Caki2 (cell line): Measurements from ENCODE around the gene NUTF2. TPM values are rescaled to one million over a fixed set of nuclear protein-coding genes. Genes with fewer than 3 reads are reported as not detected.
"Not testable (repeated sequence)": the region's sequence is repeated elsewhere in the genome, so short reads cannot be mapped to it uniquely, and the experiment has no call there.

Source experiments
- DNase-seq: peaks from one replicate; pipeline ENCODE4 v3.0.0-alpha.2; 2015; ENCODE audit warnings: low read depth
- in situ Hi-C: cut with HindIII; loops from 2 replicates; pipeline ENCODE4 v1.10.0; 2016; ENCODE audit warnings: low sequenced_read_pairs, low pct_unique_long_range_greater_than_20kb, mixed read lengths
- total RNA-seq: library from RNA; depleted of rRNA; stranded (reverse); fragments of >200 nt; shearing (Covaris generic); gene quantifications from 2 replicates; pipeline ENCODE4 v1.2.3, GENCODE V29; 2014; ENCODE audit warnings: low replicate concordance

Gene NUTF2
- total RNA-seq, 1 experiment from 2014 or later, result 242 TPM

GRCh38 chr16:67857547-67858233 lies 11.0 kb downstream of the NUTF2 start:
- in situ Hi-C loops, result no loop called here
- peak; percentile 95 for DNase-seq

GRCh38 chr16:67858500-67858899 lies 11.8 kb downstream of the NUTF2 start:
- no peak for DNase-seq
- in situ Hi-C loops, result no loop called here

- in situ Hi-C loops, result no loop called here
- DNase-seq, result no peak
Measured at GRCh38 chr16:67860589-67861398, 14.1 kb downstream of the NUTF2 start.

GRCh38 chr16:67861877-67862276 lies 15.1 kb downstream of the NUTF2 start:
- no peak for DNase-seq
- in situ Hi-C loops, result no loop called here

GRCh38 chr16:67862623-67863583 lies 16.2 kb downstream of the NUTF2 start:
- in situ Hi-C loops, result no loop called here
- DNase-seq, result peak; percentile 63

- DNase-seq, in situ Hi-C loops: not testable (repeated sequence)
Measured at GRCh38 chr16:67864044-67864443, 17.3 kb downstream of the NUTF2 start.

GRCh38 chr16:67864594-67864993 lies 17.9 kb downstream of the NUTF2 start:
- in situ Hi-C loops, result no loop called here
- no peak for DNase-seq

- no peak for DNase-seq
- in situ Hi-C loops, result no loop called here
Measured at GRCh38 chr16:67865318-67865717, 18.6 kb downstream of the NUTF2 start.

GRCh38 chr16:67868290-67868689 lies 21.6 kb downstream of the NUTF2 start:
- in situ Hi-C loops, result no loop called here
- no peak for DNase-seq

GRCh38 chr16:67869653-67870052 lies 22.9 kb downstream of the NUTF2 start:
- in situ Hi-C loops, result no loop called here
- DNase-seq, result no peak

- in situ Hi-C loops, result no loop called here
- DNase-seq, result no peak
Measured at GRCh38 chr16:67871256-67871655, 24.5 kb downstream of the NUTF2 start.

GRCh38 chr16:67872131-67872630 lies 25.4 kb downstream of the NUTF2 start:
- in situ Hi-C loops, result no loop called here

GRCh38 chr16:67872631-67873434 lies 26.1 kb downstream of the NUTF2 start, which contains the start of gene EDC4:
Gene EDC4 (plus strand): TSS chr16:67873052. CDS start chr16:67873262, 210 bp downstream.
- DNase-seq, result peak; percentile 75
- in situ Hi-C loops, result no loop called here

More at GRCh38 chr16:67872131-67872630, 25.4 kb downstream of the NUTF2 start:
- DNase-seq, result no peak

GRCh38 chr16:67873435-67874370 lies 27.0 kb downstream of the NUTF2 start:
- DNase-seq, result no peak
- in situ Hi-C loops, result no loop called here

GRCh38 chr16:67874372-67874771 lies 27.6 kb downstream of the NUTF2 start:
- in situ Hi-C loops, result no loop called here
- DNase-seq, result no peak

- no peak for DNase-seq
- in situ Hi-C loops, result loop anchor here (25.0 kb wide), 1 partner anchor 185 kb away; no protein-coding TSS in a partner anchor
Measured at GRCh38 chr16:67877064-67877463, 30.3 kb downstream of the NUTF2 start.
